PC-3 (cell line): Measurements from ENCODE around the gene ALKBH8. TPM values are rescaled to one million over a fixed set of nuclear protein-coding genes. Genes with fewer than 3 reads are reported as not detected.
A peak's percentile ranks its signal among the peaks of the same experiment; 100 is the strongest.

Source experiments
- ATAC-seq: fragments of 200-7000 bp; cut with Tn5 transposase; 2 replicates; pipeline ENCODE4 v1.9.1; 2020; ENCODE audit warnings: mild to moderate bottlenecking, moderate library complexity
- BruUV-seq: library from RNA; stranded (reverse); fragments of 400-500 nt; replicated peaks from 2 replicates; lab custom pipeline; 2021; lab: Mats Ljungman, UMichigan
- CTCF ChIA-PET: fragments of 300-600 bp; sonication (Branson Sonifier 250); formaldehyde crosslinking; loops from one replicate; lab custom pipeline; 2022; ENCODE audit warnings: antibody characterized with exemption; lab: Charles Lee
- POLR2A ChIA-PET: fragments of 300-600 bp; sonication (Branson Sonifier 250); formaldehyde crosslinking; loops from one replicate; lab custom pipeline; 2022; ENCODE audit warnings: antibody characterized with exemption; ENCODE audit not compliant: unreplicated experiment; lab: Charles Lee
- DNase-seq: peaks from one replicate; pipeline ENCODE4 v3.0.0-alpha.2; 2015
- H2AFZ ChIP-seq: fragments of 300-600 bp; sonication (generic); 2 replicates; pipeline ENCODE4 v1.6.0; 2016; ENCODE audit warnings: antibody characterized with exemption, low read length
- H3F3A ChIP-seq: fragments of 300-600 bp; sonication (generic); one replicate; pipeline ENCODE4 v1.6.0; 2017; ENCODE audit warnings: antibody characterized with exemption, low read length, control low read depth, mild to moderate bottlenecking; ENCODE audit not compliant: unreplicated experiment
- H3K27ac ChIP-seq: fragments of 300-600 bp; sonication (generic); 2 replicates; pipeline ENCODE4 v1.5.1; 2016; ENCODE audit warnings: mild to moderate bottlenecking, low read length
- H3K27me3 ChIP-seq: fragments of 300-600 bp; sonication (generic); 2 replicates; pipeline ENCODE4 v1.6.1; 2016; ENCODE audit warnings: low read length, mixed read lengths
- H3K36me3 ChIP-seq: fragments of 300-600 bp; sonication (generic); 2 replicates; pipeline ENCODE4 v1.6.1; 2016; ENCODE audit warnings: low read depth, mixed run types, low read length, mixed read lengths
- H3K4me1 ChIP-seq: fragments of 300-600 bp; sonication (generic); 2 replicates; pipeline ENCODE4 v1.5.1; 2016; ENCODE audit warnings: low read length; ENCODE audit not compliant: insufficient read depth
- H3K4me2 ChIP-seq: fragments of 300-600 bp; sonication (generic); 2 replicates; pipeline ENCODE4 v1.6.0; 2016; ENCODE audit warnings: low read length
- H3K4me3 ChIP-seq: fragments of 300-600 bp; sonication (generic); 2 replicates; pipeline ENCODE4 v1.5.1; 2016; ENCODE audit warnings: mild to moderate bottlenecking, low read length, mixed read lengths
- H3K79me2 ChIP-seq: fragments of 300-600 bp; sonication (generic); 2 replicates; pipeline ENCODE4 v1.6.1; 2017; ENCODE audit warnings: low read length, mixed read lengths
- H3K9ac ChIP-seq: fragments of 300-600 bp; sonication (generic); 2 replicates; pipeline ENCODE4 v1.6.0; 2016; ENCODE audit warnings: mild to moderate bottlenecking, low read length
- H3K9me2 ChIP-seq: fragments of 300-600 bp; sonication (generic); replicated peaks from 2 replicates; pipeline ENCODE4 v1.6.1; 2016; ENCODE audit warnings: mixed run types, low read length, mixed read lengths
- H3K9me3 ChIP-seq: fragments of 300-600 bp; sonication (generic); 2 replicates; pipeline ENCODE4 v1.6.1; 2016; ENCODE audit warnings: low read length, mixed read lengths
- H4K20me1 ChIP-seq: fragments of 300-600 bp; sonication (generic); 2 replicates; pipeline ENCODE4 v1.6.1; 2016; ENCODE audit warnings: low read length, mixed read lengths
- EZH2 ChIP-seq: fragments of 300-600 bp; sonication (generic); IDR thresholded peaks from one replicate; pipeline ENCODE4 v1.6.1; 2017; ENCODE audit warnings: antibody characterized with exemption, mild to moderate bottlenecking, low read length; ENCODE audit not compliant: unreplicated experiment
- EZH2phosphoT487 ChIP-seq: fragments of 300-600 bp; sonication (generic); IDR thresholded peaks from 2 replicates; pipeline ENCODE4 v1.6.1; 2018; ENCODE audit warnings: mild to moderate bottlenecking, antibody characterized with exemption, low read length, borderline replicate concordance
- intact Hi-C: fragments of 100-400 bp; cut with micrococcal nuclease; formaldehyde crosslinking; loops from 2 replicates; pipeline ENCODE4 v1.9.0; 2023
- total RNA-seq: library from RNA; depleted of rRNA; stranded (reverse); fragments of >200 nt; gene quantifications from 2 replicates; pipeline ENCODE4 v1.2.3, GENCODE V29; 2014
- TF ChIP-seq, protein P1 (sequence below): fragments of 300-600 bp; sonication (generic); conservative IDR thresholded peaks from 2 replicates; pipeline ENCODE4 v1.5.1; 2017; ENCODE audit warnings: antibody characterized with exemption, low read depth, mild to moderate bottlenecking, low read length

ALKBH8 gene
- total RNA-seq, 1 experiment from 2014 or later: 14.3 TPM

DNA sequence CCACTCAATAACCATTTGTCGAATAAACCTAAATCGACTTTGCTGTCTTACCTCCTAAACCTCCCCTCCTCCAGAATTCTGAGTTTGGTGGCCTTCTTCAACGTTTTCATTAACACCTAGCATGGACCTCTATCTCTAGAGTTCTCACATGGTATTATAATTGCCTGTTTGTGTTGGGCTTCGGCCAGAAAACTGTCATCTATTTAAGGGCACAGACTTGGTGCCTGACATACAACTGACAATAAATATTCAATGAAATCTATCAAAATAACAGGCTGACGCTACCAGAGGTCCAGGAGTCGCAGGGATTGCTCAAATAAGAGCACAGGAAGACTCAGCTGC lies 687 bp downstream of the ALKBH8 start:
- ATAC-seq (no peak), DNase-seq (no peak)
- POLR2A ChIA-PET: no interaction called here
- no peak for TF ChIP-seq EZH2phosphoT487
- no peak for TF ChIP-seq EZH2
- TF ChIP-seq, protein P1, sequence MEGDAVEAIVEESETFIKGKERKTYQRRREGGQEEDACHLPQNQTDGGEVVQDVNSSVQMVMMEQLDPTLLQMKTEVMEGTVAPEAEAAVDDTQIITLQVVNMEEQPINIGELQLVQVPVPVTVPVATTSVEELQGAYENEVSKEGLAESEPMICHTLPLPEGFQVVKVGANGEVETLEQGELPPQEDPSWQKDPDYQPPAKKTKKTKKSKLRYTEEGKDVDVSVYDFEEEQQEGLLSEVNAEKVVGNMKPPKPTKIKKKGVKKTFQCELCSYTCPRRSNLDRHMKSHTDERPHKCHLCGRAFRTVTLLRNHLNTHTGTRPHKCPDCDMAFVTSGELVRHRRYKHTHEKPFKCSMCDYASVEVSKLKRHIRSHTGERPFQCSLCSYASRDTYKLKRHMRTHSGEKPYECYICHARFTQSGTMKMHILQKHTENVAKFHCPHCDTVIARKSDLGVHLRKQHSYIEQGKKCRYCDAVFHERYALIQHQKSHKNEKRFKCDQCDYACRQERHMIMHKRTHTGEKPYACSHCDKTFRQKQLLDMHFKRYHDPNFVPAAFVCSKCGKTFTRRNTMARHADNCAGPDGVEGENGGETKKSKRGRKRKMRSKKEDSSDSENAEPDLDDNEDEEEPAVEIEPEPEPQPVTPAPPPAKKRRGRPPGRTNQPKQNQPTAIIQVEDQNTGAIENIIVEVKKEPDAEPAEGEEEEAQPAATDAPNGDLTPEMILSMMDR: no peak
- Histone ChIP-seq H3F3A (peaks cover 19% of the 10 kb centered on the region), H3K36me3 (no peaks in the 10 kb centered on the region), H3K4me1 (peaks cover 48% of the 10 kb centered on the region), H3K79me2 (peaks cover 33% of the 10 kb centered on the region), H3K9ac (peak overlapping the region; percentile 75), H3K4me2 (peak overlapping the region; percentile 86), H3K27ac (peak overlapping the region; percentile 64), H2AFZ (peak overlapping the region; percentile 85), H3K9me3 (no peaks in the 10 kb centered on the region), H4K20me1 (no peaks in the 10 kb centered on the region), H3K9me2 (no peaks in the 10 kb centered on the region), H3K4me3 (peak overlapping the region; percentile 73), H3K27me3 (no peaks in the 10 kb centered on the region)
- CTCF ChIA-PET: interaction anchor here (1.0 kb wide), 1 partner anchor 11 kb away, joined by 3 read pairs; no protein-coding TSS in a partner anchor
- intact Hi-C loops: loop anchor here (1.0 kb wide), 1 partner anchor 206 kb away; no protein-coding TSS in a partner anchor
- TSS peak; percentile 60 for BruUV-seq

GRCh38 chr11:107563702-107564101 lies 1.8 kb downstream of the ALKBH8 start:
- Histone ChIP-seq H3K79me2 (peaks cover 34% of the 10 kb centered on the region), H3K4me3 (peak overlapping the region; percentile 73; the same call in 1 of the 2 replicates), H3K9me2 (no peaks in the 10 kb centered on the region), H3K27ac (peak overlapping the region; percentile 92), H3K9ac (peak overlapping the region; percentile 51), H3K4me1 (peaks cover 48% of the 10 kb centered on the region), H3K4me2 (peak overlapping the region; percentile 86), H3F3A (peaks cover 19% of the 10 kb centered on the region), H3K9me3 (no peaks in the 10 kb centered on the region), H4K20me1 (no peaks in the 10 kb centered on the region), H3K36me3 (0 out of 2 replicates have a peak, but pooled peaks cover 6% of the 10 kb centered on the region), H2AFZ (no peak overlapping the region), H3K27me3 (no peaks in the 10 kb centered on the region)
- DNase-seq: peak; percentile 82
- BruUV-seq: no TSS peak
- POLR2A ChIA-PET: interaction anchor here (1.1 kb wide), 1 partner anchor 106 kb away, joined by 4 read pairs; the partner anchor contains the start of gene CWF19L2
- no peak for TF ChIP-seq EZH2
- TF ChIP-seq, protein P1: peak; percentile 96
- peak; percentile 3; the same call in 1 of the 2 replicates for ATAC-seq
- CTCF ChIA-PET: interaction anchor here (0.7 to 1.7 kb wide), 7 partner anchors 14 to 207 kb away, joined by 3 to 11 read pairs (median 6); no protein-coding TSS in a partner anchor
- intact Hi-C loops: loop anchor here (1.0 to 2.0 kb wide), 3 partner anchors 15 to 126 kb away; no protein-coding TSS in a partner anchor
